ENCODE measurements around the gene CRKL.

Gene CRKL

GRCh38 chr22:20966883-20967696 lies 49.9 kb downstream of the CRKL start, which contains the start of gene AIFM3:
TSS of gene AIFM3 (plus strand) at chr22:20967255. CDS start at chr22:20967945, 690 bp downstream.
- DNase-seq (ENCODE audit: low read depth): no peak

GRCh38 chr22:20967697-20968211 lies 50.5 kb downstream of the CRKL start:
- DNase-seq (ENCODE audit: low read depth): no peak

DNA sequence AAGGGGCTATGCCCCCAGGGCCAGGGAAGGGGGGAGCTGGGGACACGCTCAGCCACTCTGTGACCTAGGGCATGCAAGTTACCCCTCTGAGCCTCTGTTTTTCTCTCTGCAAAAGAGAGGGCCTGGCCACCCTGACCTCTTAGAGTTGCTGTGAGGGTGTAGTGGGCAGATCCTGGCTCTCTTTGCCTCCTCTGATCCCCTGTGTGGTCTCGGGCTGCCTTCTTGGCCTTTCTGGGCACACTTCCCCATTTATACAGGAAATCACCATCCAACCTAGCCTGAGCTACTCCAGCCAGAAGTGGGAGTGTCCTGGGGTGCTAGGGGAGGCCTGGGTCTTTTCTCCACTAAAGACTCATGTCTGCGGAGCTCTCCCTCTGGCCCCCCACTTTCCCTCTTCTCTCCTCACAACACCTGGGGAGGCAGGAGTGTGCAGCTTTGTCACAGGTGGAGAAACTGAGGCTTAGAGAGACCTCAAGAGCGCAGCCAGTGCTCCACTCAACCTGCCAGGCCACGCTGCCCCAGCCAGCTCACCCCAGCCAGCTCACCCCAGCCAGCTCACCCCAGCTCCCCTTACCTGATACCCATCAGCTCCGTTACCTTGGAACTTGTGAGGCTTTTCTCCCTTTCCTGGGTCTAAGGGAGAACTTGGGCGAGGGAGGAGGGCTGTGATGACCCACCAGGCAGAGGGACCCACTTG lies 51.2 kb downstream of the CRKL start:
- no peak for DNase-seq (ENCODE audit: low read depth)

- DNase-seq (ENCODE audit: low read depth): no peak
Measured at GRCh38 chr22:20970939-20971657, 53.9 kb downstream of the CRKL start.

- DNase-seq (ENCODE audit: low read depth): peak; percentile 71
Measured at GRCh38 chr22:20972014-20972694, 54.9 kb downstream of the CRKL start.

GRCh38 chr22:20972933-20973577 lies 55.8 kb downstream of the CRKL start:
- DNase-seq (ENCODE audit: low read depth): no peak

- DNase-seq (ENCODE audit: low read depth): no peak
Measured at GRCh38 chr22:20973634-20974286, 56.6 kb downstream of the CRKL start.

GRCh38 chr22:20974336-20974955 lies 57.2 kb downstream of the CRKL start:
- DNase-seq (ENCODE audit: low read depth): no peak

DNA sequence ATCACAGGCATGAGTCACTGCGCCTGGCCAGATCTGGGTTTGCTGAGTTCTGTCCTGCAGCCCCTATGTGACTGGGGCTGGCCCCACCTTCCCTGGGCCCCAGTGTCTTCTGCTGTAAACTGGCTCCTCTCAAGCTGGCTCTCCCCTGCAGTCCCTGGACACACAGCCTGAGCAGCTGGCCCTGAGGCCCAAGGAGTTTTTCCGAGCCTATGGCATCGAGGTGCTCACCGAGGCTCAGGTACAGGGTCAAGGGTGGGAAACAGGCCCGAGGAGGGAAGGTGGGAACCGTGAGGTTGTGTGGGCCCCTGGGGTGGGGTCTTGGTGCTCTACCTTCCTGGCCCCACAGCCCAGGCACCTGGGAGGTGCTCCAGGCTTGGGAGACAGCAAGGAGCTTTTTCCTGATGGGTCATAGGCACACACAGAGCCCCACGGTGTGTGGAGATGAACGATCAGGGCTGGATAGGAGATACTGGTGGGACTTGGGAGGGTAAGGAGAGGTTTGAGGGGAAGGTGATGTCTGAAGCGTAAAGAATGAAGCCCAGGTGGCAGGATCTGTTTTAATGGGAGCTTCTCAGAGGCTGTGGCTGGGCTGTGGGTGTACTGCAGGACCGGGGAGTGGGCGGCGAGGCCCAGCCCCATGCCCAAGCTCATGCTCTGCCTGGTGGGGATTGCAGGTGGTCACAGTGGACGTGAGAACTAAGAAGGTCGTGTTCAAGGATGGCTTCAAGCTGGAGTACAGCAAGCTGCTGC lies 58.5 kb downstream of the CRKL start:
- no peak for DNase-seq (ENCODE audit: low read depth)

DNA sequence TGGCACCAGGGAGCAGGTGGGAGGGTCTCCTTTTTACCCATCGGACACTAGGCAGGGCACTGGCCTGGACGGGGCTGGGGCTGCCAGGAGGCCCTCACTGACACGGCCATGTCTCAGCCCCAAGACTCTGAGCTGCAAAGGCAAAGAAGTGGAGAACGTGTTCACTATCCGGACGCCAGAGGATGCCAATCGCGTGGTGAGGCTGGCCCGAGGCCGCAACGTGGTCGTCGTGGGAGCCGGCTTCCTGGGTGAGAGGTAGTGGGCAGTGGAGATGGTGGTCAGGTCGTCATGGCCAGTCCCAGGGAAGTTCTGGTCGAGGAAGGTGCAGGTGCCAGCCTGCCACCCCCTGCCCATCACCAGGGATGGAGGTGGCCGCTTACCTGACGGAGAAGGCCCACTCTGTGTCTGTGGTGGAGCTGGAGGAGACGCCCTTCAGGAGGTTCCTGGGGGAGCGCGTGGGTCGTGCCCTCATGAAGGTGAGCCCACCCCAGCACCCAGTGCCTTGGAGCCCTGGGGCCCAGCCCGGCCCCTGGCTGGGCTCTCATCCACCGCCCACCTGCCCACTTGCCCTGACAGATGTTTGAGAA lies 59.2 kb downstream of the CRKL start:
- no peak for DNase-seq (ENCODE audit: low read depth)

- no peak for DNase-seq (ENCODE audit: low read depth)
Measured at GRCh38 chr22:20977019-20977418, 59.8 kb downstream of the CRKL start.

- DNase-seq (ENCODE audit: low read depth): no peak
Measured at GRCh38 chr22:20977516-20978170, 60.4 kb downstream of the CRKL start.

DNA sequence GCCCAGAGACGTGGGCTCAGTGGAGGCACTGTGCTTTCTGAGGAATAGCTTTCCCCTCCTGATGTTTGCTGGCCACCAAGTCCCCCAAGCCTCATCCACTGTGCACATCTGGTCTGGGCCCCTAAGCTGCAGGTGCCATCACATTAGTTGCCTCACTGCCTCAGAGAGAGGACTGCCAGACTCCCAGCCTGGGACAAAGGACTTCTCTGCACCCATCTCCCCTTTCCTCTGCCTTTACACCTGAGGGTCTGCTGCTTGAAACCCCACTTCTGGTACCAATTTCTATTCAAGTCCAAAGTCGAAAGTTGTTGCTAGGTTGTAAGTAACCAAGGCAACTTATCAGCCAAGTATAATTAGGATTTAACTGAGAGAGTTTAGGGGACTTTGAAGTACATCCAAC lies 61.2 kb downstream of the CRKL start:
- DNase-seq (ENCODE audit: low read depth): no peak

- DNase-seq (ENCODE audit: low read depth): peak; percentile 62
Measured at GRCh38 chr22:20979243-20979809, 62.1 kb downstream of the CRKL start.

GRCh38 chr22:20979940-20980453 lies 62.8 kb downstream of the CRKL start:
- no peak for DNase-seq (ENCODE audit: low read depth)

DNA sequence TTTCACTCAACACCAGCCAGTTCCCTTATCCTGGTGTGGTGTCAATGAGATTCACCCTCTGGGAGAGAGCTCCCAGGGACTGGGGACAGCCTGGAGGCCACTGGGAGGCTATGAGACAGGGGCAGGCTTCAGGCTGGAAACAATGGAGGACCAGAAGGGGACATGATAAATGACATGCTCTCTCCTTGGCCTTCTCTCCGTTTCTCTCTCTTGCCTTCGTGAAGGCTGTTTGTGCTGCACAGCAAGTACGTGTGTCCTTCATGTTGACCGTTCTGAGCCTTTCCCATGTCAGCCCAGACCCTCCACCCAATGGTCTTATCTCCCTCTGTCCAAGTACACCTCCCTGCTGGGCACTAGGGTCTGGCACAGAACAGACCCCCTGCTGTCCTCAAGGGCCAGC lies 63.3 kb downstream of the CRKL start:
- no peak for DNase-seq (ENCODE audit: low read depth)

GRCh38 chr22:20980938-20981722 lies 63.9 kb downstream of the CRKL start:
- no peak for DNase-seq (ENCODE audit: low read depth)

Measured in EH (cell line).